HepG2 (cell line): Measurements from ENCODE around the gene TNFAIP1. TPM values are rescaled to one million over a fixed set of nuclear protein-coding genes. Genes with fewer than 3 reads are reported as not detected.

Source experiments
- ATAC-seq: fragments of 200-7000 bp; cut with Tn5 transposase; 3 replicates; pipeline ENCODE4 v1.9.1; 2020; ENCODE audit warnings: mild to moderate bottlenecking, moderate library complexity
- BruUV-seq: library from RNA; stranded (reverse); fragments of 400-500 nt; replicated peaks from 2 replicates; lab custom pipeline; 2021; lab: Mats Ljungman, UMichigan
- CTCF ChIA-PET: fragments of 300-600 bp; formaldehyde crosslinking; extraction: SDS; loops from one replicate; lab custom pipeline; 2021; ENCODE audit warnings: low total read pairs, inconsistent platforms, low intra/inter-chr PET ratio; lab: Yijun Ruan, JAX
- POLR2A ChIA-PET: fragments of 350-600 bp; sonication (Branson Sonifier 250); formaldehyde crosslinking; loops from one replicate; lab custom pipeline; 2020; ENCODE audit warnings: antibody characterized with exemption, inconsistent platforms; lab: Yijun Ruan, JAX
- DNase-seq: peaks from one replicate; pipeline ENCODE4 v3.0.0-alpha.2; 2015; ENCODE audit warnings: low spot score
- FAIRE-seq: peaks from 3 replicates; lab custom pipeline; 2011; peaks lifted over from hg19 to GRCh38; lab: Jason Lieb, UNC
- H2AFZ ChIP-seq: one replicate; pipeline ENCODE4 v1.6.1; 2011; ENCODE audit warnings: low read length, inconsistent platforms
- H3K27ac ChIP-seq: fragments of 300-600 bp; 3 replicates; pipeline ENCODE4 v1.8.0; 2011; ENCODE audit warnings: mixed run types, mild to moderate bottlenecking, mixed read lengths, low read length, inconsistent platforms; ENCODE audit not compliant: insufficient read depth; ENCODE audit errors: extremely low read length
- H3K27me3 ChIP-seq, 2 experiments: fragments of 200-600 bp in 1 of 2; 2 replicates in 1 of 2; 3 replicates in 1 of 2; pipeline versions ENCODE4 v1.6.0 to v1.8.0; 2011; ENCODE audit warnings: low read length in 2 of 2, mild to moderate bottlenecking in 2 of 2, moderate library complexity in 2 of 2, inconsistent platforms in 1 of 2; ENCODE audit not compliant: insufficient read depth in 2 of 2, control insufficient read depth in 1 of 2
- H3K36me3 ChIP-seq, 2 experiments: fragments of 200-600 bp in 1 of 2; replicated peaks in 1 of 2; 2 replicates in 1 of 2; 3 replicates in 1 of 2; pipeline versions ENCODE4 v1.5.1 to v1.8.0; 2011; ENCODE audit warnings: low read length in 2 of 2, inconsistent platforms in 1 of 2; ENCODE audit not compliant: insufficient read depth in 2 of 2, control insufficient read depth in 1 of 2
- H3K4me1 ChIP-seq: 2 replicates; pipeline ENCODE4 v1.5.1; 2012; ENCODE audit warnings: low read length, inconsistent platforms; ENCODE audit not compliant: insufficient read depth
- H3K4me2 ChIP-seq: 2 replicates; pipeline ENCODE4 v1.6.0; 2011; ENCODE audit warnings: low read depth, low read length, inconsistent platforms
- H3K4me3 ChIP-seq, 3 experiments: fragments of 200-600 bp in 1 of 3; sonication (generic), shearing (Covaris generic) in 1 of 3; replicated peaks in 1 of 3; 2 replicates each; pipeline ENCODE4 v1.5.1; 2011 to 2016; ENCODE audit warnings: low read length in 3 of 3, inconsistent platforms in 2 of 3, low read depth in 2 of 3, mild to moderate bottlenecking in 2 of 3, control low read depth in 1 of 3, mixed read lengths in 1 of 3; ENCODE audit not compliant: insufficient read depth in 1 of 3
- H3K79me2 ChIP-seq: one replicate; pipeline ENCODE4 v1.6.1; 2011; ENCODE audit warnings: low read length, inconsistent platforms; ENCODE audit not compliant: insufficient read depth
- H3K9ac ChIP-seq: 2 replicates; pipeline ENCODE4 v1.6.0; 2011; ENCODE audit warnings: mild to moderate bottlenecking, low read depth, low read length, inconsistent platforms; ENCODE audit not compliant: insufficient read depth
- H3K9me3 ChIP-seq: 2 replicates; pipeline ENCODE4 v1.5.1; 2012; ENCODE audit warnings: mild to moderate bottlenecking, low read length
- H4K20me1 ChIP-seq: 2 replicates; pipeline ENCODE4 v1.6.0; 2011; ENCODE audit warnings: inconsistent platforms, mild to moderate bottlenecking, low read length, moderate library complexity; ENCODE audit not compliant: insufficient read depth
- MATR3 ChIP-seq: sonication (generic); formaldehyde crosslinking; IDR thresholded peaks from 2 replicates; pipeline ENCODE4 v1.4.0; 2020; ENCODE audit warnings: missing genetic modification reagents
- MNT ChIP-seq: fragments of 450-650 bp; IDR thresholded peaks from 2 replicates; pipeline ENCODE4 v1.6.1; 2016
- NFIB ChIP-seq: sonication (generic); formaldehyde crosslinking; IDR thresholded peaks from 2 replicates; pipeline ENCODE4 v1.9.0; 2021; ENCODE audit warnings: missing genetic modification reagents, mild to moderate bottlenecking, borderline replicate concordance
- PRMT3 ChIP-seq: sonication (generic); formaldehyde crosslinking; IDR thresholded peaks from 2 replicates; pipeline ENCODE4 v1.8.1; 2022; ENCODE audit warnings: low read depth, mild to moderate bottlenecking, moderate library complexity, missing genetic modification reagents, borderline replicate concordance
- REL ChIP-seq: sonication (generic); formaldehyde crosslinking; conservative IDR thresholded peaks from 2 replicates; pipeline ENCODE4 v1.8.0; 2022; ENCODE audit warnings: mild to moderate bottlenecking, missing genetic modification reagents, moderate library complexity
- RFX3 ChIP-seq: IDR thresholded peaks from 2 replicates; pipeline ENCODE4 v1.6.1; 2016; ENCODE audit warnings: missing biosample characterization, missing genetic modification reagents
- ZNF235 ChIP-seq: sonication (generic); formaldehyde crosslinking; IDR thresholded peaks from 2 replicates; pipeline ENCODE4 v1.8.1; 2023; ENCODE audit warnings: mild to moderate bottlenecking, missing genetic modification reagents, borderline replicate concordance
- ZNF446 ChIP-seq: sonication (generic); formaldehyde crosslinking; IDR thresholded peaks from 2 replicates; pipeline ENCODE4 v1.5.0; 2020; ENCODE audit warnings: mild to moderate bottlenecking, missing genetic modification reagents
- ZNF816 ChIP-seq: sonication (generic); formaldehyde crosslinking; IDR thresholded peaks from 2 replicates; pipeline ENCODE4 v1.8.0; 2022; ENCODE audit warnings: missing genetic modification reagents, mild to moderate bottlenecking, borderline replicate concordance
- WGBS: methylation state at CpG from one replicate; pipeline ENCODE4 v1.1.6; 2017; ENCODE audit warnings: low lambda C conversion rate; 5-methylcytosine and 5-hydroxymethylcytosine counted together
- in situ Hi-C: cut with HindIII; loops from 2 replicates; pipeline ENCODE4 v1.10.0; 2017; ENCODE audit warnings: low pct_unique_long_range_greater_than_20kb; ENCODE audit not compliant: extremely low pct_ligation_motif_present
- intact Hi-C: fragments of 100-400 bp; cut with micrococcal nuclease; formaldehyde crosslinking; loops from one replicate; pipeline ENCODE4 v1.10.0; 2022; ENCODE audit not compliant: unreplicated experiment
- polyA plus RNA-seq, 8 experiments: library from polyadenylated mRNA; depleted of rRNA in 3 of 8; stranded (reverse) in 7 of 8; unstranded in 1 of 8; fragments of >200 nt; fragmentation: Illumina TruSeq in 4 of 8; extraction: Trizol in 4 of 8; gene quantifications; 2 replicates each; pipeline versions ENCODE4 v1.2.1 to v1.2.3, GENCODE V29; 2011 to 2016; ENCODE audit warnings: low read depth in 4 of 8, missing spikeins in 1 of 8, mixed read lengths in 1 of 8; ENCODE audit not compliant: insufficient read depth in 1 of 8
- total RNA-seq, 5 experiments: library from RNA; depleted of rRNA; stranded (reverse); fragments of >200 nt; fragmentation: Illumina TruSeq; extraction: Trizol; gene quantifications; 2 replicates each; pipeline ENCODE4 v1.2.3, GENCODE V29; 2016; ENCODE audit warnings: low read depth in 1 of 5

TNFAIP1 gene
- total and polyA plus RNA-seq, 2 of the 13 experiments (the other 11 are each of a cell fraction or from before 2014, with no cell fraction given): 17.5 to 40.6 TPM

GRCh38 chr17:28392491-28392890, 56.9 kb downstream of the TNFAIP1 start:
- TF ChIP-seq RFX3 (CRISPR knock-in tag) (no peak), NFIB (CRISPR knock-in tag) (no peak), MATR3 (CRISPR knock-in tag) (no peak), MNT (no peak), PRMT3 (CRISPR knock-in tag) (no peak), ZNF816 (CRISPR knock-in tag) (no peak), ZNF446 (no peak), REL (CRISPR knock-in tag) (no peak), ZNF235 (CRISPR knock-in tag) (no peak)
- WGBS: 94% methylated on average over 7 of the region's 10 CpGs
- no peaks in the 10 kb centered on the region for H3K36me3 ChIP-seq
- no peaks in the 10 kb centered on the region for H4K20me1 ChIP-seq
- CTCF ChIA-PET: no interaction called here
- in situ Hi-C loops (no loop called here), intact Hi-C loops (no loop called here)
- H3K27me3 ChIP-seq: no peaks in the 10 kb centered on the region
- H2AFZ ChIP-seq: no peak overlapping the region
- H3K27ac ChIP-seq: no peak overlapping the region
- ATAC-seq: no peak
- BruUV-seq: no TSS peak
- no peak for FAIRE-seq
- H3K4me1 ChIP-seq: peaks cover 10% of the 10 kb centered on the region
- POLR2A ChIA-PET: interaction anchor here (1.4 to 1.7 kb wide), 2 partner anchors 12 to 22 kb away, joined by 4 to 6 read pairs; partner anchors contain the start of gene VTN
- H3K4me2 ChIP-seq: no peak overlapping the region
- no peaks in the 10 kb centered on the region for H3K9me3 ChIP-seq
- DNase-seq: no peak
- H3K4me3 ChIP-seq: no peak overlapping the region
- no peak overlapping the region for H3K9ac ChIP-seq
- no peaks in the 10 kb centered on the region for H3K79me2 ChIP-seq
